Liver (tissue), 9 donors: Measurements from ENCODE around the gene STAT5A. TPM values are rescaled to one million over a fixed set of nuclear protein-coding genes. Genes with fewer than 3 reads are reported as not detected.
"Not testable (repeated sequence)": the region's sequence is repeated elsewhere in the genome, so short reads cannot be mapped to it uniquely, and the experiment has no call there.

Source experiments
- DNase-seq: peaks from one replicate; pipeline ENCODE4 v3.0.0-alpha.2; 2017; ENCODE audit warnings: low spot score
- H3K27ac ChIP-seq, 2 donors: one replicate each; pipeline ENCODE4 v1.7.0; 2013; ENCODE audit warnings: inconsistent platforms in 2 of 2, low read length in 2 of 2, control low read depth in 1 of 2, low read depth in 1 of 2, mild to moderate bottlenecking in 1 of 2
- H3K27me3 ChIP-seq, 4 donors: one replicate each; pipeline versions ENCODE4 v1.6.1 to v1.7.0; 2013; ENCODE audit warnings: low read length in 3 of 4, inconsistent platforms in 1 of 4, mild to moderate bottlenecking in 1 of 4, moderate library complexity in 1 of 4; ENCODE audit not compliant: control insufficient read depth in 4 of 4, insufficient read depth in 4 of 4
- H3K36me3 ChIP-seq, 4 donors: one replicate each; pipeline versions ENCODE4 v1.6.1 to v1.7.0; 2013; ENCODE audit warnings: low read length in 3 of 4, mild to moderate bottlenecking in 3 of 4, low read depth in 1 of 4, moderate library complexity in 1 of 4; ENCODE audit not compliant: control insufficient read depth in 4 of 4, insufficient read depth in 3 of 4
- H3K4me1 ChIP-seq, 4 donors: one replicate each; pipeline versions ENCODE4 v1.6.1 to v1.7.0; 2013; ENCODE audit warnings: low read length in 3 of 4, mild to moderate bottlenecking in 3 of 4, moderate library complexity in 1 of 4; ENCODE audit not compliant: control insufficient read depth in 4 of 4, insufficient read depth in 4 of 4
- H3K4me3 ChIP-seq, 3 donors: one replicate each; pipeline versions ENCODE4 v1.6.1 to v1.7.0; 2013; ENCODE audit warnings: low read length in 3 of 3, control low read depth in 1 of 3, low read depth in 1 of 3, mild to moderate bottlenecking in 1 of 3
- H3K9ac ChIP-seq, 2 donors: one replicate each; pipeline ENCODE4 v1.7.0; 2013; ENCODE audit warnings: low read length in 2 of 2, mild to moderate bottlenecking in 2 of 2, moderate library complexity in 2 of 2, control low read depth in 1 of 2, low read depth in 1 of 2
- H3K9me3 ChIP-seq, 4 donors: one replicate each; pipeline versions ENCODE4 v1.6.1 to v1.7.0; 2013; ENCODE audit warnings: low read length in 3 of 4; ENCODE audit not compliant: control insufficient read depth in 4 of 4
- ATF3 ChIP-seq: IDR thresholded peaks from 2 replicates; pipeline ENCODE4 v1.6.1; 2016; ENCODE audit warnings: antibody characterized with exemption
- CTCF ChIP-seq: fragments of 150-350 bp; IDR thresholded peaks from 2 replicates; pipeline ENCODE4 v1.5.1; 2017; ENCODE audit warnings: improper control_type of control experiment, low read depth, low read length; ENCODE audit not compliant: missing input control
- EGR1 ChIP-seq, 2 donors: IDR thresholded peaks; 2 replicates each; pipeline ENCODE4 v1.6.1; 2016 to 2018; ENCODE audit warnings: antibody characterized with exemption in 2 of 2, low read depth in 2 of 2
- FOXA1 ChIP-seq: IDR thresholded peaks from 2 replicates; pipeline ENCODE4 v1.6.1; 2016; ENCODE audit warnings: antibody characterized with exemption
- FOXA2 ChIP-seq: IDR thresholded peaks from 2 replicates; pipeline ENCODE4 v1.6.1; 2016; ENCODE audit warnings: antibody characterized with exemption
- GABPA ChIP-seq, 2 donors: IDR thresholded peaks in 1 of 2; conservative IDR thresholded peaks in 1 of 2; 2 replicates each; pipeline ENCODE4 v1.6.1; 2016; ENCODE audit warnings: antibody characterized with exemption in 2 of 2, mild to moderate bottlenecking in 1 of 2, moderate library complexity in 1 of 2
- HNF4A ChIP-seq, 2 donors: conservative IDR thresholded peaks; 2 replicates each; pipeline ENCODE4 v1.6.1; 2016; ENCODE audit warnings: antibody characterized with exemption in 2 of 2, mild to moderate bottlenecking in 2 of 2
- HNF4G ChIP-seq: IDR thresholded peaks from 2 replicates; pipeline ENCODE4 v1.6.1; 2016; ENCODE audit warnings: antibody characterized with exemption
- JUND ChIP-seq, 2 donors: IDR thresholded peaks; 2 replicates each; pipeline ENCODE4 v1.6.1; 2016; ENCODE audit warnings: antibody characterized with exemption in 2 of 2
- NR2F2 ChIP-seq: IDR thresholded peaks from 2 replicates; pipeline ENCODE4 v1.6.1; 2016; ENCODE audit warnings: antibody characterized with exemption
- RAD21 ChIP-seq, 2 donors: IDR thresholded peaks; 2 replicates each; pipeline ENCODE4 v1.6.1; 2016; ENCODE audit warnings: antibody characterized with exemption in 2 of 2, mild to moderate bottlenecking in 2 of 2
- REST ChIP-seq: IDR thresholded peaks from 2 replicates; pipeline ENCODE4 v1.6.1; 2016; ENCODE audit warnings: antibody characterized with exemption, mild to moderate bottlenecking
- RXRA ChIP-seq, 2 donors: IDR thresholded peaks; 2 replicates each; pipeline ENCODE4 v1.6.1; 2017 to 2018; ENCODE audit warnings: antibody characterized with exemption in 2 of 2, mild to moderate bottlenecking in 1 of 2
- TAF1 ChIP-seq: conservative IDR thresholded peaks from 2 replicates; pipeline ENCODE4 v1.6.1; 2016; ENCODE audit warnings: antibody characterized with exemption, mild to moderate bottlenecking
- YY1 ChIP-seq: IDR thresholded peaks from 2 replicates; pipeline ENCODE4 v1.6.1; 2016; ENCODE audit warnings: antibody characterized with exemption, mild to moderate bottlenecking
- ZBTB33 ChIP-seq: IDR thresholded peaks from 2 replicates; pipeline ENCODE4 v1.6.1; 2016; ENCODE audit warnings: antibody characterized with exemption
- WGBS: extraction: QIAGEN DNeasy Blood & Tissue Kit; methylation state at CpG from one replicate; pipeline ENCODE4 v1.1.7; 2013; 5-methylcytosine and 5-hydroxymethylcytosine counted together
- polyA plus RNA-seq, 2 donors: library from polyadenylated mRNA; stranded (reverse) in 1 of 2; unstranded in 1 of 2; fragments of 200-250 nt in 1 of 2; fragments of >200 nt in 1 of 2; fragmentation: Nextera tagmentation in 1 of 2; extraction: Ambion mirVana in 1 of 2; gene quantifications; one replicate each; pipeline versions ENCODE4 v1.2.1 to v1.2.3, GENCODE V29; 2013 to 2015
- total RNA-seq, 2 donors: library from RNA; depleted of rRNA; stranded (reverse); fragments of >200 nt; gene quantifications; one replicate each; pipeline ENCODE4 v1.2.3, GENCODE V29; 2014
- donor health status: healthy.
- donor health status: healthy.
- donor health status: healthy.
- donor health status: healthy.
- donor health status: healthy.

The STAT5A gene
- total and polyA plus RNA-seq, 4 donors, result 1.7 to 37.7 (median 8.9) TPM

- TF ChIP-seq HNF4A (conservative IDR thresholded peaks at IDR 0.05), result peak; percentile 59 to 60
- not testable (repeated sequence) for H3K9ac ChIP-seq, H3K27me3 ChIP-seq, H3K9me3 ChIP-seq, H3K4me3 ChIP-seq, DNase-seq, H3K27ac ChIP-seq, H3K36me3 ChIP-seq
- 60% methylated on average over 11 of the region's 11 CpGs for WGBS
- peaks cover 10 to 37% (median 14%) of the 10 kb centered on the region in 4 donors for H3K4me1 ChIP-seq
Observed at GRCh38 chr17:42245183-42245582, 43.1 kb upstream of the STAT5A start.

GRCh38 chr17:42246515-42246914, 41.8 kb upstream of the STAT5A start:
- Histone ChIP-seq H3K9ac (peak overlapping the region in 1 of 2 donors; percentile 13), H3K4me1 (peaks cover 10 to 33% (median 14%) of the 10 kb centered on the region in 4 donors), H3K4me3 (no peak overlapping the region), H3K36me3 (no peaks in the 10 kb centered on the region), H3K9me3 (no peaks in the 10 kb centered on the region), H3K27me3 (no peaks in the 10 kb centered on the region), H3K27ac (peak overlapping the region in 1 of 2 donors; percentile 95)
- DNase-seq, result no peak
- TF ChIP-seq HNF4A (conservative IDR thresholded peaks at IDR 0.05), result no peak
- TF ChIP-seq GABPA (IDR thresholded peaks at IDR 0.05 in 1 of 2, conservative IDR thresholded peaks at IDR 0.05 in 1 of 2), result no peak
- TF ChIP-seq JUND (IDR thresholded peaks at IDR 0.05), result no peak
- no peak for TF ChIP-seq TAF1
- no peak for TF ChIP-seq RXRA (IDR thresholded peaks at IDR 0.05)
- no peak for TF ChIP-seq EGR1 (IDR thresholded peaks at IDR 0.05; ENCODE audit: low read depth in 2 of 2)
- no peak for TF ChIP-seq FOXA2
- TF ChIP-seq ATF3, result no peak
- WGBS, result 73% methylated on average over 7 of the region's 7 CpGs

GRCh38 chr17:42247734-42248133, 40.6 kb upstream of the STAT5A start:
- no peaks in the 10 kb centered on the region for H3K36me3 ChIP-seq
- TF ChIP-seq JUND (IDR thresholded peaks at IDR 0.05), result no peak
- TF ChIP-seq YY1, result no peak
- TF ChIP-seq RAD21 (IDR thresholded peaks at IDR 0.05), result no peak
- no peak for TF ChIP-seq EGR1 (IDR thresholded peaks at IDR 0.05; ENCODE audit: low read depth in 2 of 2)
- no peak for TF ChIP-seq CTCF
- no peak for TF ChIP-seq TAF1
- no peak for TF ChIP-seq NR2F2
- TF ChIP-seq ZBTB33, result no peak
- TF ChIP-seq HNF4G, result no peak
- TF ChIP-seq ATF3, result no peak
- no peak for TF ChIP-seq FOXA1
- no peak for TF ChIP-seq REST
- H3K9me3 ChIP-seq, result no peaks in the 10 kb centered on the region
- WGBS, result 95% methylated on average over 5 of the region's 5 CpGs
- H3K4me3 ChIP-seq, result no peak overlapping the region
- H3K9ac ChIP-seq, result peak overlapping the region in 1 of 2 donors; percentile 54
- DNase-seq, result no peak
- peak overlapping the region; percentile 87 to 95 for H3K27ac ChIP-seq
- peaks cover 10 to 34% (median 14%) of the 10 kb centered on the region in 4 donors for H3K4me1 ChIP-seq
- H3K27me3 ChIP-seq, result no peaks in the 10 kb centered on the region
